Endothelial cell (in vitro differentiated cells): ENCODE results near the gene CYSLTR2. TPM values are rescaled to one million over a fixed set of nuclear protein-coding genes. Genes with fewer than 3 reads are reported as not detected.

ENCODE experiments used
- DNase-seq: peaks from one replicate; pipeline ENCODE4 v3.0.0; 2021; ENCODE audit warnings: low spot score
- H3K27ac Mint-ChIP-seq: one replicate; pipeline ENCODE4 v1.8.0; 2021; ENCODE audit warnings: mixed read lengths, inconsistent platforms; ENCODE audit not compliant: unreplicated experiment
- H3K27me3 Mint-ChIP-seq: one replicate; pipeline ENCODE4 v1.8.0; 2021; ENCODE audit warnings: mild to moderate bottlenecking, moderate library complexity, mixed read lengths, inconsistent platforms; ENCODE audit not compliant: unreplicated experiment
- H3K36me3 Mint-ChIP-seq: one replicate; pipeline ENCODE4 v1.8.0; 2021; ENCODE audit warnings: mild to moderate bottlenecking, low read depth, mixed read lengths, inconsistent platforms; ENCODE audit not compliant: unreplicated experiment
- H3K4me1 Mint-ChIP-seq: one replicate; pipeline ENCODE4 v1.8.0; 2021; ENCODE audit warnings: mild to moderate bottlenecking, mixed read lengths, inconsistent platforms; ENCODE audit not compliant: unreplicated experiment
- H3K4me3 Mint-ChIP-seq: one replicate; pipeline ENCODE4 v1.8.0; 2021; ENCODE audit warnings: mild to moderate bottlenecking, mixed read lengths, inconsistent platforms; ENCODE audit not compliant: unreplicated experiment
- H3K9me3 Mint-ChIP-seq: one replicate; pipeline ENCODE4 v1.8.0; 2021; ENCODE audit warnings: mixed read lengths, inconsistent platforms; ENCODE audit not compliant: unreplicated experiment
- CTCF ChIP-seq: fragments of 200-600 bp; sonication (generic); IDR thresholded peaks from one replicate; pipeline ENCODE4 v1.5.0; 2021; ENCODE audit warnings: antibody characterized with exemption; ENCODE audit not compliant: unreplicated experiment
- total RNA-seq: library from RNA; stranded (reverse); fragmentation: NEBNext Ultra II Directional; extraction: Animal tissue kit (Norgen Biotek cat#: 25700); gene quantifications from one replicate; pipeline ENCODE4 v1.2.1, GENCODE V29; 2021; ENCODE audit not compliant: unreplicated experiment

CYSLTR2 gene
- total RNA-seq, 1 donor from 2014 or later = not detected

GRCh38 chr13:48635478-48635877 lies 18.3 kb upstream of the CYSLTR2 start:
- Mint-ChIP-seq H3K36me3 (peaks cover 5% of the 10 kb centered on the region), H3K9me3 (peaks cover 4% of the 10 kb centered on the region), H3K27ac (no peak overlapping the region), H3K27me3 (no peaks in the 10 kb centered on the region), H3K4me3 (no peak overlapping the region), H3K4me1 (peaks cover 3% of the 10 kb centered on the region)
- no peak for DNase-seq
- no peak for TF ChIP-seq CTCF

GRCh38 chr13:48636550-48636949 lies 17.2 kb upstream of the CYSLTR2 start:
- no peak for DNase-seq
- no peaks in the 10 kb centered on the region for H3K27me3 Mint-ChIP-seq
- peaks cover 5% of the 10 kb centered on the region for H3K36me3 Mint-ChIP-seq
- no peak for TF ChIP-seq CTCF
- peaks cover 4% of the 10 kb centered on the region for H3K9me3 Mint-ChIP-seq
- no peaks in the 10 kb centered on the region for H3K4me1 Mint-ChIP-seq
- H3K4me3 Mint-ChIP-seq = no peak overlapping the region
- H3K27ac Mint-ChIP-seq = no peak overlapping the region

- H3K4me3 Mint-ChIP-seq = no peak overlapping the region
- no peaks in the 10 kb centered on the region for H3K27me3 Mint-ChIP-seq
- peaks cover 4% of the 10 kb centered on the region for H3K9me3 Mint-ChIP-seq
- H3K36me3 Mint-ChIP-seq = peaks cover 5% of the 10 kb centered on the region
- no peak for DNase-seq
- no peak for TF ChIP-seq CTCF
- no peak overlapping the region for H3K27ac Mint-ChIP-seq
- no peaks in the 10 kb centered on the region for H3K4me1 Mint-ChIP-seq
Observed at GRCh38 chr13:48637601-48638000, 16.1 kb upstream of the CYSLTR2 start.

GRCh38 chr13:48640767-48641166 lies 13.0 kb upstream of the CYSLTR2 start:
- no peaks in the 10 kb centered on the region for H3K4me1 Mint-ChIP-seq
- DNase-seq = no peak
- H3K27ac Mint-ChIP-seq = no peak overlapping the region
- H3K36me3 Mint-ChIP-seq = peaks cover 5% of the 10 kb centered on the region
- peaks cover 4% of the 10 kb centered on the region for H3K9me3 Mint-ChIP-seq
- no peak overlapping the region for H3K4me3 Mint-ChIP-seq
- TF ChIP-seq CTCF = no peak
- H3K27me3 Mint-ChIP-seq = no peaks in the 10 kb centered on the region

GRCh38 chr13:48641404-48641803 lies 12.3 kb upstream of the CYSLTR2 start:
- Mint-ChIP-seq H3K27ac (no peak overlapping the region), H3K36me3 (peaks cover 5% of the 10 kb centered on the region), H3K27me3 (no peaks in the 10 kb centered on the region), H3K4me1 (no peaks in the 10 kb centered on the region), H3K4me3 (no peak overlapping the region), H3K9me3 (peaks cover 4% of the 10 kb centered on the region)
- no peak for DNase-seq
- no peak for TF ChIP-seq CTCF
